Vagina (tissue), 2 donors: ENCODE data around the gene HLA-DQB1.

Experiments
- POLR2A ChIP-seq, 2 donors: fragments of 450-650 bp; IDR thresholded peaks; one replicate each; pipeline ENCODE4 v1.6.1; 2017; ENCODE audit warnings: antibody characterized with exemption in 2 of 2, mild to moderate bottlenecking in 2 of 2, moderate library complexity in 2 of 2
- TF ChIP-seq, protein P1 (sequence below), 3 experiments: fragments of 450-650 bp in 2 of 3; fragments of 200-600 bp in 1 of 3; sonication (generic) in 1 of 3; IDR thresholded peaks; one replicate each; pipeline ENCODE4 v1.5.1; 2017 to 2019; ENCODE audit warnings: antibody characterized with exemption in 3 of 3, mild to moderate bottlenecking in 2 of 3, moderate library complexity in 2 of 3

DNA sequence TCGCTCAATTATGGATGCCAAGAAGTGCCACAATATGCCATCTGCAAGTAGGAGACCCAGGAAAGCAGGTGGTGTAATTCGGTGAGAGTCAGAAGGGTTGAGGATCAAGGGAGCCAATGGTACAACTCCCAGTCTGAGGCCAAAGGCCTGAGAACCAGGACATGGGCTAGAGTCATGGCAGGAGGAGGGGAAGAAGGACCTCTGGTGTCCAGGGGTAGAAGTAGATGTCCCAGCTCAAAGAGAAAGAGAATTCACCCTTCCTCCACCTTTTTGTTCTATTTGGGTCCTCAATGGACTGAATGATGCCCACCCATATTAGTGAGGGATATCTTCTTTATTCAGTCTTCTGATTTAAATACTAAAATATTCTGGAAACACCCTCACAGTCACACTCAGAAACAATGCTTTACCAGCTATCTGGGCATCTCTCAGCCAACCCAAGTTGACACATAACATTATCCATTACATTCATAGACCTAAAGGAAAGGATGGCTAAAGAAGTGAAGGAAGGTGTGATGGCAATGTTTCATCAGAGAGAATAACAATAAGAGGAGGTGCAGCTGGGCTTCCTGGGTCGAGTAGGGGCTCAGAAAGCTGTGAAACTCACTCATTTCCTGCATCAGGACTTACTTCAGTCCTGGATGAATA, 50.4 kb downstream of the HLA-DQB1 start:
- TF ChIP-seq, protein P1, sequence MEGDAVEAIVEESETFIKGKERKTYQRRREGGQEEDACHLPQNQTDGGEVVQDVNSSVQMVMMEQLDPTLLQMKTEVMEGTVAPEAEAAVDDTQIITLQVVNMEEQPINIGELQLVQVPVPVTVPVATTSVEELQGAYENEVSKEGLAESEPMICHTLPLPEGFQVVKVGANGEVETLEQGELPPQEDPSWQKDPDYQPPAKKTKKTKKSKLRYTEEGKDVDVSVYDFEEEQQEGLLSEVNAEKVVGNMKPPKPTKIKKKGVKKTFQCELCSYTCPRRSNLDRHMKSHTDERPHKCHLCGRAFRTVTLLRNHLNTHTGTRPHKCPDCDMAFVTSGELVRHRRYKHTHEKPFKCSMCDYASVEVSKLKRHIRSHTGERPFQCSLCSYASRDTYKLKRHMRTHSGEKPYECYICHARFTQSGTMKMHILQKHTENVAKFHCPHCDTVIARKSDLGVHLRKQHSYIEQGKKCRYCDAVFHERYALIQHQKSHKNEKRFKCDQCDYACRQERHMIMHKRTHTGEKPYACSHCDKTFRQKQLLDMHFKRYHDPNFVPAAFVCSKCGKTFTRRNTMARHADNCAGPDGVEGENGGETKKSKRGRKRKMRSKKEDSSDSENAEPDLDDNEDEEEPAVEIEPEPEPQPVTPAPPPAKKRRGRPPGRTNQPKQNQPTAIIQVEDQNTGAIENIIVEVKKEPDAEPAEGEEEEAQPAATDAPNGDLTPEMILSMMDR (IDR thresholded peaks at IDR 0.05), result no peak
- TF ChIP-seq POLR2A (IDR thresholded peaks at IDR 0.05), result no peak
